Inflammatory macrophage treated with lipopolysaccharide for 4 hours (primary cell): ENCODE results near the gene POLR2A.
"Not testable (repeated sequence)": the region's sequence is repeated elsewhere in the genome, so short reads cannot be mapped to it uniquely, and the experiment has no call there.

Experiments used
- DNase-seq: peaks from one replicate; pipeline ENCODE4 v3.0.0-alpha.2; 2020

The POLR2A gene

DNA sequence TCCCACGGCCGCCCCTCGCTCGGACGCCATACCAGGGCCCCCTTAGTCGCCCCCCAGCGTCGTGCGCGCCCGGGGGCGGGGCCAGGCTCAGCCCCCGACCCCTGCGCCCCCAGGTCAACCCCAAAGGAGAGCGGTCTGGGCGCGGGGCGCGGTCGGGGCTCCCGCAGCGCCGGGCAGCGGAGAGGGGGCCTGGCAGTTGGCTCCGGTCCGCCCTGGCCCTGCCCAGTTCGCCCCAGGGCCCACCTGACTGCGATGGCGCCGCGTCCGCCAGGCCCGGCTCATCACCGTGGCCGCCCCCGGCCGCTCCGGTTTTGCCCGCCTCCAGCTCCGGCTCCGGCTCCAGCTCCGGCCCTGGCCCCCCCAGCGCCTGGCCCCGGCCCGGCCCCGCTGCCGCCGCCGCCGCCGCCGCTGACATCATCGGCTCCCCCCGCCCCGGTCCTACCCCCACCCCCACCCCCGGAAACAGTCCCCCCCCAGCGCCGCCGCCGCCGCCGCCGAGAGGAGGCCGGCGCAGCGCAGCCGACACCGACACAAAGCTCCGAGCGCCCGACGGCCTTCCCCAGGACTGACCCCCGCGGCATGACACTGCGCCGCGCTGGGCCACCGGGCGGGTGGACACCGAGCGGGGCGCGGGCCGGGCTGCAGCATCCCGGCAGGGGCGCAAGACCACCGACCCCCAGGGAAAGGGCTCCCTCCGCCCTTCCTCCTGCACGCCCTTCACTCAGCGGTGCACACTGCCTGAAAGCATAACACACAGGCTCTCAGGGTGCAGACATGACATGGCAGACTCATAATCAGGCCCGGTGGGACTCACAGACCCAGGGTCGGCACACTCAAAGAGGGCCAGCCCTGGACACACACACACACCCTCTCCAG is 4.7 kb upstream of the POLR2A start, which contains the start of gene ZBTB4:
ZBTB4 (minus strand) TSS at position 419 of the 876 bp plus-strand sequence. CDS start 12,830 bp downstream, outside the sequence.
- peak; percentile 21 for DNase-seq

DNA sequence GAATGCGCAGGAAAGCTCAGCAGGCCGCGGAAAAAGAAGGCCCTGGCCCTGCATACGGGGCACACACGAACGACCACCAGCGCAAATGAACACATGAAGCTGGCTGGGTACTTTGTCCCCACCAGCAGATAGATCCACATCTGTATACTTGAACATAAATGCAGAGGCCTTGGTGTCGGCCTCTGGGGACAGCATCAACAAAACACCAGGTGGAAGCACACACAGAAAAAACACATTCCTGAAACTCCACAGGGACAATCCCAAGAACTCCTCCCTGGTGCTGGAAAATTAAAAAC is 4.1 kb upstream of the POLR2A start:
- no peak for DNase-seq

DNA sequence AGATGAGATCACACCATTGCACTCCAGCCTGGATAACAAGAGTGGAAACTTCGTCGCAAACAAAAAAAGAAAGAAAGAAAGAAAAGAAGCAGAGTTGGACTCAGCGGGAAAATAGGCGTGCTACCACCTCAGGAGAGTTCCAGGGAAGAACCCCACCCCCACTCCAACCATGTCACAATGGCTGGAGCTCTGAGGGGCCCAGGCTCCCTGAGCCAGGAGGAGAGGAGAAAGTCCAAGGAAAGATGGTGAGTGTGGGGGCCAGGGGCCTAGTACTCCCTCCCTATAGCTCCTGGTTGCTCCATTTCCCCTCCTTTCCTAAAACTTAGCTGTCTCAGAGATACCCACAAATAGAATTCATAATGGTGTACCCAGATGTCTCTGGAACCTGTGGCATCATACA is 2.9 kb upstream of the POLR2A start, which contains the start of gene SLC35G6:
SLC35G6 (plus strand) TSS at position 172 of the 400 bp plus-strand sequence; CDS start at position 243, 71 bp downstream.
- DNase-seq, result not testable (repeated sequence)

GRCh38 chr17:7481842-7482741 is 2.1 kb upstream of the POLR2A start:
- DNase-seq, result not testable (repeated sequence)

- not testable (repeated sequence) for DNase-seq
Observed at GRCh38 chr17:7482742-7483088, 1.5 kb upstream of the POLR2A start.

- peak; percentile 94 for DNase-seq
Observed at GRCh38 chr17:7483255-7484066, 705 bp upstream of the POLR2A start.

- DNase-seq, result no peak
Observed at GRCh38 chr17:7484919-7485377, 782 bp downstream of the POLR2A start.

DNA sequence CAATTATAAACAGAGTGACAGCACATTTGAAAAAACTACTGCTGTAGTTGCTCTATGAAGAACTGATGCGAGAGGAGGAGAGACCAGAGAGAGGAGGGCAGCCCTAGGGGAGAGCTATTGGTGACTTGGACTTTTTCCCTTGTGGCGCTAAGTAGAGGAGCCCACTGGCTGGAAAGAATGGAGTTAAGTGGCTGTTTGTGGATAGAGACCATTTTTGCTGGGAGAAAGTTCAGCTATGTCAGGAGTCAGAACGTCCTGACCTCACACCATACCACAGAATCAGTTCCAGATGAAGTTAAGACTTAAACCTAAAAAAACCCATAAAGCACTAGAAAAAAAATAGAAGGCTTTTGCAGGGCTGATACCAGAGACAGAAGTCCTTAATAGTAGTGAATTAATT is 2.0 kb downstream of the POLR2A start:
- no peak for DNase-seq

DNA sequence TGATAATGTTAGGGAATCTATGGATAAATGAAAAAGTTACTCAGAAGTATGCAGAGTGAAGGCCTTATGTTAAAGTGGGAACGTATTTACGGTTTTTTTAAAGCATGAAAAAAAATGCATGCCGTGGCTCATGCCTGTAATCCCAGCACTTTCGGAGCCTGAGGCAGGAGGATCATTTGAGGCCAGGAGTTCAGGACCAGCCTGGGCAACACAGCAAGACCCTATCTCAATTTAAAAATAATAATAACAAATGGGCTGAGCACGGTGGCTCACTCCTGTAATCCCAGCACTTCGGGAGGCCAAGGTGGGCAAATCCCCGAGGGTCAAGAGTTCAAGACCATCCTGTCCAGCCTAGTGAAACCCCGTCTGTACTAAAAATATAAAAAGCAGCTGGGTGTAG is 6.0 kb downstream of the POLR2A start:
- DNase-seq, result no peak

- no peak for DNase-seq
Observed at GRCh38 chr17:7491583-7491982, 7.4 kb downstream of the POLR2A start.

DNA sequence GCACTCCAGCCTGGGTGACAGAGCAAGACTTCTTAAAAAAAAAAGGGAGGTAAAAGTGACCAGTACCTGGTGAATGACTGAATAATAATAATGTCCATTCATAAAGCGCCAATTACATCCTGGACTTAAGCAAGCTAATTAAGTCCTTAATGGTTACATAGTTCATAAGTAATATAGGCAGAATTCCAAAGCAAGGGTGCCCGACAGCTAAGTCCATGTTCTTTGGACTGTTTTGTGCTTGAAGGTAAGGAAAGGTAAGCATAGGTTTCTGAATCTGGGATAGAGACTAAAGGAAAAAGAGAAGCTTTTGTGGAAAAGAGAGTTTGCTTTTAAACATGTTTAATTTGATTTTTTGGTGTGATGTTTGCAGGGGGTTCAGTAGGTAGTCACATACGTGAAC is 9.8 kb downstream of the POLR2A start:
- DNase-seq, result no peak

DNA sequence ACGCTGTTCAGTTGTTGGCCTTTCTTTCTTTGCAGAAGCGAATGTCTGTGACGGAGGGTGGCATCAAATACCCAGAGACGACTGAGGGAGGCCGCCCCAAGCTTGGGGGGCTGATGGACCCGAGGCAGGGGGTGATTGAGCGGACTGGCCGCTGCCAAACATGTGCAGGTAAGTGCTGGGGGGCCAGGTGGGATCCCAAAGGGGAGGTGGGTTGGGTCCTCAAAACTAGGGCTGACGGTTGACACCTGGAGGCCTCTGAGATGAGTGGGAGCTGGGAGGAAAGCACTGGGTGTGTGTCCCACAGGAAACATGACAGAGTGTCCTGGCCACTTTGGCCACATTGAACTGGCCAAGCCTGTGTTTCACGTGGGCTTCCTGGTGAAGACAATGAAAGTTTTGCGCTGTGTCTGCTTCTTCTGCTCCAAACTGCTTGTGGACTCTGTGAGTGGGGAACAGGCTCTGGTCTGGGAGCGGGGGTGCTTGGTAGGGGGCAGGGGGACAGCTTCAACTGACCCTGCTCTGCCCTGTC is 11.8 kb downstream of the POLR2A start:
- DNase-seq, result no peak

DNA sequence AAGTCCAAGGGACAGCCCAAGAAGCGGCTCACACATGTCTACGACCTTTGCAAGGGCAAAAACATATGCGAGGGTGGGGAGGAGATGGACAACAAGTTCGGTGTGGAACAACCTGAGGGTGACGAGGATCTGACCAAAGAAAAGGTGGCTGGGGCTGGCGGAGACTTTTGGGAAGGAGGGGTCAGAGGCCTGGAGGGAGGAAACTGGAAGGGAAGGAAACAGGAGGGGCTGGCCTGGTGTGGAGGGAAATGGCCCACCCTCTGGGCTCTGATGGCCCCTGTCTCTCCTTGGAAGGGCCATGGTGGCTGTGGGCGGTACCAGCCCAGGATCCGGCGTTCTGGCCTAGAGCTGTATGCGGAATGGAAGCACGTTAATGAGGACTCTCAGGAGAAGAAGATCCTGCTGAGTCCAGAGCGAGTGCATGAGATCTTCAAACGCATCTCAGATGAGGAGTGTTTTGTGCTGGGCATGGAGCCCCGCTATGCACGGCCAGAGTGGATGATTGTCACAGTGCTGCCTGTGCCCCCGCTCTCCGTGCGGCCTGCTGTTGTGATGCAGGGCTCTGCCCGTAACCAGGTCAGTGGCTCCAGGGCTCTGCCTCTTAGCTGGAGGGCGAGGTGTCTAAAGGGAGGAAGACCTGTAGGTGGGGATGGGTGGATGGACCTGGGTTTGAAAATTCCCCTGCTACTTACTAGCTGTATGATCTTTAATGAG is 12.5 kb downstream of the POLR2A start:
- no peak for DNase-seq

DNA sequence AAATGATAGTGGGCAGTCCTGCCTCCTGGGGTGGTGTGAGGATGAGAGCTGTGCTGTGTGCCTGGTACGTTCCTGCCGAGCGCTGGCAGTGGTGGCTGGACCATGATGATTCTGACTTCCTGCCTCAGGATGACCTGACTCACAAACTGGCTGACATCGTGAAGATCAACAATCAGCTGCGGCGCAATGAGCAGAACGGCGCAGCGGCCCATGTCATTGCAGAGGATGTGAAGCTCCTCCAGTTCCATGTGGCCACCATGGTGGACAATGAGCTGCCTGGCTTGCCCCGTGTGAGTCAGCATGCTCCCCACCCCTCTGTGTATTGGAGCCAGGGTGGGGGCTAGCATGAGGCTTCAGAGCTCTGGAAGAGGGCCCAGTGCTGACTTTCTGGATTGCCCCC is 13.1 kb downstream of the POLR2A start:
- no peak for DNase-seq

DNA sequence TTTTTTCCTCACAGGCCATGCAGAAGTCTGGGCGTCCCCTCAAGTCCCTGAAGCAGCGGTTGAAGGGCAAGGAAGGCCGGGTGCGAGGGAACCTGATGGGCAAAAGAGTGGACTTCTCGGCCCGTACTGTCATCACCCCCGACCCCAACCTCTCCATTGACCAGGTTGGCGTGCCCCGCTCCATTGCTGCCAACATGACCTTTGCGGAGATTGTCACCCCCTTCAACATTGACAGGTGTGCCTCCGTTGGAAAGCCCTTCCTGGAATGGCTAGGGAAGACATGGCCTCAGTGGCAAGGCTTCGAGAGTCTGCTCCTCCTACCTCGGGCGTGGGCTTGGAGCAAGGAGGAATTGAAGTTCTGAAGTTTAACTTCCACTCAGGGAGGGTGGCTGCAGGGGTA is 13.5 kb downstream of the POLR2A start:
- DNase-seq, result no peak

DNA sequence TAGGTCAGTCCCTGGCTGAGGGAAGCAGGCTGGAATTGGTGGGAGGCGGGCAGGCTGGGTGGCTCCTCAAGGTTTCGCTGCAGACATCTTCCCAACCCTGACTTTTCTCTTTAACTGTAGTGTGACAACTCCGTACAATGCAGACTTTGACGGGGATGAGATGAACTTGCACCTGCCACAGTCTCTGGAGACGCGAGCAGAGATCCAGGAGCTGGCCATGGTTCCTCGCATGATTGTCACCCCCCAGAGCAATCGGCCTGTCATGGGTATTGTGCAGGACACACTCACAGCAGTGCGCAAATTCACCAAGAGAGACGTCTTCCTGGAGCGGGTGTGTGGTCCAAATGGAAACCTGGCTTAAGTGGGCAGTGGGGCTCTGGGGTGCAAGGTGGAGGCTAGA is 15.0 kb downstream of the POLR2A start:
- no peak for DNase-seq

DNA sequence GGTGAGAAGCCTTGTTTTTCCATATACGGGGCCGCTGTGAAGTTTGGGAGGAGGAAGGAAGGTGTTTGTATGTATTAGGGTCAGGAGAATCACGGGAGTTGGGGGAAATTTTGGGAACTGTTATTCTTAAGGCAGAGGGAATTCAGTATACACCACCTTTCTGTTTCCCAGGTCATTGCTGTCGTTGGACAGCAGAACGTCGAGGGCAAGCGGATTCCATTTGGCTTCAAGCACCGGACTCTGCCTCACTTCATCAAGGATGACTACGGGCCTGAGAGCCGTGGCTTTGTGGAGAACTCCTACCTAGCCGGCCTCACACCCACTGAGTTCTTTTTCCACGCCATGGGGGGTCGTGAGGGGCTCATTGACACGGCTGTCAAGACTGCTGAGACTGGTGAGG is 17.6 kb downstream of the POLR2A start:
- DNase-seq, result no peak

DNA sequence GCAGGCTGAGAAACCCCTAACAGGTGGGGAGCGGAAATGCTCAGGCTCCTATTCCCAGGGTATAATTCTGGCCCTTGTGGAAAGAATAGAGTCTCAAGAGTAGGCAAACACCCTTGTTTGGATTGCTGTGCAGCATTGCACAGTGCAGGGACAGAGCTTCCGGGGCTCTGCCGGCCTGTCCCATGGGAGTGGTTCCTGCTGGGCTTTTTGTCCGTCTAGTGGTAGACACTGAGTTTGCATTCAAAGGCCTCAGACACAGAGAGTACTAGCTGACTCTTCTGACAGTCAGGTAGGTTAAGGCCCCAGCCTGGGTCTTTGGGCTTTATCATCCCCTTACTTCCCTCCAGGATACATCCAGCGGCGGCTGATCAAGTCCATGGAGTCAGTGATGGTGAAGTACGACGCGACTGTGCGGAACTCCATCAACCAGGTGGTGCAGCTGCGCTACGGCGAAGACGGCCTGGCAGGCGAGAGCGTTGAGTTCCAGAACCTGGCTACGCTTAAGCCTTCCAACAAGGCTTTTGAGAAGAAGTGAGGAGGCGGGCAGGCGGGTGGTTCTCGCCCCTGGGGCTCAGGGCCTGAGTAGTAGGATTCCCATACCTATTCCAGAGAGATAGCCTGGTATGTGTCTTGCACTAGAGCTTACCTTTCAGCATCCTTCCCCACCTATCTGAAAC is 18.1 kb downstream of the POLR2A start:
- no peak for DNase-seq

DNA sequence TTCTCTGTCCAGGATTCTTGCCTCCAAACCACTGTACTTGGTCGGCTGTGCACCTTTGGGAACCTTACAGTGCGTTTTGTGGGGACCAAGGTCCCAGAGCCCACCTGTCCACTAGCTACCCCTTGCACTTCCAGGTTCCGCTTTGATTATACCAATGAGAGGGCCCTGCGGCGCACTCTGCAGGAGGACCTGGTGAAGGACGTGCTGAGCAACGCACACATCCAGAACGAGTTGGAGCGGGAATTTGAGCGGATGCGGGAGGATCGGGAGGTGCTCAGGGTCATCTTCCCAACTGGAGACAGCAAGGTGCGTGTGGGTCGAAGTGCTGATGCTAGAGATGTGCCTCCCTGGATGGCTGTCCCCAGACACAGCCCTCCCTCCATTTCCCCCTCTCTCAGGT is 18.8 kb downstream of the POLR2A start:
- DNase-seq, result no peak

DNA sequence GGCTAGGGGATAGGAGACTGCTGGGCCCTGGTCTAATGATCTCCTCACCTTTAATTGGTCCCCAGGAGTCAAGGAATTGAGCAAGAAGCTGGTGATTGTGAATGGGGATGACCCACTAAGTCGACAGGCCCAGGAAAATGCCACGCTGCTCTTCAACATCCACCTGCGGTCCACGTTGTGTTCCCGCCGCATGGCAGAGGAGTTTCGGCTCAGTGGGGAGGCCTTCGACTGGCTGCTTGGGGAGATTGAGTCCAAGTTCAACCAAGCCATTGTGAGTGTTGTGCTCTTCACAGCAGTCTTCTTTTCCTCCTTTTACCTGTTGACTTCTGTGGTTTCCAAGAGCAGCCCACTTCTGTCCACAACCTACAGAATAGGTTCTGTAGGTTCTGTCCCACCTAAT is 19.4 kb downstream of the POLR2A start:
- no peak for DNase-seq

DNA sequence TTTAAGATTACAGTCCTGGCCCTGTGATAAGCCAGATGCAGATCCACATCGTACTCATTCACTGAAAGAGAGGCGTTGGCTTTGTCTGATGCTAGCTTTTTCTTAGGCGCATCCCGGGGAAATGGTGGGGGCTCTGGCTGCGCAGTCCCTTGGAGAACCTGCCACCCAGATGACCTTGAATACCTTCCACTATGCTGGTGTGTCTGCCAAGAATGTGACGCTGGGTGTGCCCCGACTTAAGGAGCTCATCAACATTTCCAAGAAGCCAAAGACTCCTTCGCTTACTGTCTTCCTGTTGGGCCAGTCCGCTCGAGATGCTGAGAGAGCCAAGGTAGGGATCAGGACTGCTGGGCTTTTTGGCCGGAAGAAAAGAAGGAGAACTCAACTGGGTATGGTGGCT is 24.0 kb downstream of the POLR2A start:
- DNase-seq, result no peak
